GM19467 (cell line): ENCODE results near the gene ABL2.
"Not testable (repeated sequence)": the region's sequence is repeated elsewhere in the genome, so short reads cannot be mapped to it uniquely, and the experiment has no call there.

Source experiments
- ATAC-seq: cut with Tn5 transposase; IDR thresholded peaks from one replicate; pipeline ENCODE4 v1.9.1; 2021; ENCODE audit warnings: mild to moderate bottlenecking, moderate library complexity; ENCODE audit not compliant: unreplicated experiment

The ABL2 gene

GRCh38 chr1:179170468-179170770 lies 59.1 kb downstream of the ABL2 start:
- not testable (repeated sequence) for ATAC-seq

GRCh38 chr1:179169616-179170467 lies 59.6 kb downstream of the ABL2 start:
- ATAC-seq, result no peak

GRCh38 chr1:179168536-179168935 lies 60.9 kb downstream of the ABL2 start:
- no peak for ATAC-seq

GRCh38 chr1:179167955-179168354 lies 61.5 kb downstream of the ABL2 start:
- no peak for ATAC-seq

GRCh38 chr1:179167418-179167777 lies 62.1 kb downstream of the ABL2 start:
- no peak for ATAC-seq

- no peak for ATAC-seq
Observed at GRCh38 chr1:179166663-179167417, 62.6 kb downstream of the ABL2 start.

GRCh38 chr1:179164494-179164893 lies 65.0 kb downstream of the ABL2 start:
- no peak for ATAC-seq

GRCh38 chr1:179156708-179157107 lies 72.8 kb downstream of the ABL2 start:
- ATAC-seq, result no peak

- ATAC-seq, result no peak
Observed at GRCh38 chr1:179156026-179156425, 73.5 kb downstream of the ABL2 start.

- ATAC-seq, result no peak
Observed at GRCh38 chr1:179155615-179156014, 73.9 kb downstream of the ABL2 start.

- ATAC-seq, result no peak
Observed at GRCh38 chr1:179154437-179154836, 75.0 kb downstream of the ABL2 start.

- ATAC-seq, result no peak
Observed at GRCh38 chr1:179153217-179153616, 76.3 kb downstream of the ABL2 start.

- ATAC-seq, result no peak
Observed at GRCh38 chr1:179151908-179152682, 77.4 kb downstream of the ABL2 start.

GRCh38 chr1:179146911-179147310 lies 82.6 kb downstream of the ABL2 start:
- ATAC-seq, result no peak

- ATAC-seq, result no peak
Observed at GRCh38 chr1:179146476-179146875, 83.0 kb downstream of the ABL2 start.

GRCh38 chr1:179145521-179145920 lies 84.0 kb downstream of the ABL2 start:
- ATAC-seq, result no peak

GRCh38 chr1:179144626-179145025 lies 84.9 kb downstream of the ABL2 start:
- no peak for ATAC-seq

GRCh38 chr1:179143322-179143721 lies 86.2 kb downstream of the ABL2 start:
- ATAC-seq, result no peak

- no peak for ATAC-seq
Observed at GRCh38 chr1:179142889-179143299, 86.6 kb downstream of the ABL2 start.

GRCh38 chr1:179141592-179142251 lies 87.8 kb downstream of the ABL2 start:
- ATAC-seq, result no peak

- ATAC-seq, result not testable (repeated sequence)
Observed at GRCh38 chr1:179138755-179139154, 90.7 kb downstream of the ABL2 start.
